GM12878 (cell line): ENCODE data around the gene EFCAB8. TPM values are rescaled to one million over a fixed set of nuclear protein-coding genes. Genes with fewer than 3 reads are reported as not detected.
A peak's percentile ranks its signal among the peaks of the same experiment; 100 is the strongest.

Source experiments
- ATAC-seq: fragments of 200-7000 bp; cut with Tn5 transposase; 3 replicates; pipeline ENCODE4 v1.9.1; 2020; ENCODE audit warnings: mild to moderate bottlenecking, moderate library complexity
- BruUV-seq: library from RNA; stranded (reverse); fragments of 400-500 nt; replicated peaks from 2 replicates; lab custom pipeline; 2021; lab: Mats Ljungman, UMichigan
- CTCF ChIA-PET: fragments of 300-600 bp; sonication (Branson Sonifier 250); formaldehyde crosslinking; extraction: SDS; loops from one replicate; lab custom pipeline; 2021; ENCODE audit warnings: inconsistent platforms; lab: Yijun Ruan, JAX
- POLR2A ChIA-PET: fragments of 350-600 bp; formaldehyde crosslinking; extraction: SDS; loops from one replicate; lab custom pipeline; 2021; ENCODE audit warnings: inconsistent platforms; lab: Charles Lee
- RAD21 ChIA-PET: fragments of 300-600 bp; sonication (Branson Sonifier 250); formaldehyde crosslinking; loops from one replicate; lab custom pipeline; 2023; ENCODE audit warnings: antibody characterized with exemption; ENCODE audit not compliant: unreplicated experiment; lab: Charles Lee
- SMC1A ChIA-PET: fragments of 300-600 bp; sonication (Branson Sonifier 250); formaldehyde crosslinking; loops from one replicate; lab custom pipeline; 2023; ENCODE audit not compliant: unreplicated experiment, uncharacterized antibody; lab: Charles Lee
- DNase-seq: peaks from one replicate; pipeline ENCODE4 v3.0.0-alpha.2; 2011; ENCODE audit warnings: low read depth, low spot score
- FAIRE-seq: peaks from 3 replicates; lab custom pipeline; 2011; peaks lifted over from hg19 to GRCh38; lab: Jason Lieb, UNC
- H2AFZ ChIP-seq: 2 replicates; pipeline ENCODE4 v1.6.0; 2011; ENCODE audit warnings: low read depth, low read length, control low read depth; ENCODE audit not compliant: control insufficient read depth
- H3K27ac ChIP-seq: 2 replicates; pipeline ENCODE4 v1.5.1; 2011; ENCODE audit warnings: control low read depth; ENCODE audit not compliant: control insufficient read depth, insufficient read depth
- H3K27me3 ChIP-seq, 2 experiments: replicated peaks in 1 of 2; 2 replicates each; pipeline versions ENCODE4 v1.6.0 to v1.6.1; 2011; ENCODE audit warnings: low read length in 1 of 2; ENCODE audit not compliant: control insufficient read depth in 2 of 2, insufficient read depth in 2 of 2
- H3K36me3 ChIP-seq, 2 experiments: 2 replicates each; pipeline ENCODE4 v1.5.1; 2011; ENCODE audit warnings: low read length in 1 of 2; ENCODE audit not compliant: control insufficient read depth in 2 of 2, insufficient read depth in 2 of 2
- H3K4me1 ChIP-seq: 2 replicates; pipeline ENCODE4 v1.6.1; 2011; ENCODE audit warnings: mild to moderate bottlenecking, low read length, moderate library complexity, mixed read lengths; ENCODE audit not compliant: control insufficient read depth, insufficient read depth
- H3K4me2 ChIP-seq: 2 replicates; pipeline ENCODE4 v1.6.0; 2011; ENCODE audit warnings: control low read depth; ENCODE audit not compliant: control insufficient read depth, insufficient read depth
- H3K4me3 ChIP-seq: fragments of 200-600 bp; sonication (generic); 2 replicates; pipeline ENCODE4 v1.5.1; 2016
- H3K79me2 ChIP-seq: 2 replicates; pipeline ENCODE4 v1.6.0; 2011; ENCODE audit warnings: low read length; ENCODE audit not compliant: control insufficient read depth, insufficient read depth
- H3K9ac ChIP-seq: 2 replicates; pipeline ENCODE4 v1.8.0; 2011; ENCODE audit warnings: low read length, control low read depth, mixed read lengths; ENCODE audit not compliant: control insufficient read depth, insufficient read depth
- H3K9me3 ChIP-seq: replicated peaks from 3 replicates; pipeline ENCODE4 v1.5.1; 2011; ENCODE audit warnings: mild to moderate bottlenecking, low read length; ENCODE audit not compliant: control insufficient read depth, insufficient read depth
- H4K20me1 ChIP-seq: 2 replicates; pipeline ENCODE4 v1.6.0; 2011; ENCODE audit not compliant: control insufficient read depth, insufficient read depth
- BACH1 ChIP-seq: fragments of 450-650 bp; IDR thresholded peaks from 2 replicates; pipeline ENCODE4 v1.6.1; 2017; ENCODE audit warnings: mild to moderate bottlenecking, borderline replicate concordance
- MTA2 ChIP-seq: fragments of 450-650 bp; IDR thresholded peaks from 2 replicates; pipeline ENCODE4 v1.6.1; 2016; ENCODE audit warnings: low read depth, mild to moderate bottlenecking, moderate library complexity
- POLR2AphosphoS5 ChIP-seq: IDR thresholded peaks from 2 replicates; pipeline ENCODE4 v1.6.1; 2011; ENCODE audit warnings: mild to moderate bottlenecking, low read length, inconsistent platforms
- RAD21 ChIP-seq: IDR thresholded peaks from 2 replicates; pipeline ENCODE4 v1.6.1; 2011; ENCODE audit warnings: mild to moderate bottlenecking, low read depth, low read length, moderate library complexity; ENCODE audit not compliant: insufficient read depth
- SMC3 ChIP-seq: IDR thresholded peaks from 2 replicates; pipeline ENCODE4 v1.6.1; 2011; ENCODE audit warnings: low read length, improper control_type of control experiment, borderline replicate concordance
- SPI1 ChIP-seq: IDR thresholded peaks from 2 replicates; pipeline ENCODE4 v1.6.1; 2011; ENCODE audit warnings: low read depth, mild to moderate bottlenecking, low read length, moderate library complexity, borderline replicate concordance; ENCODE audit not compliant: insufficient read depth
- WGBS: methylation state at CpG from one replicate; pipeline ENCODE4 v1.1.6; 2016; ENCODE audit warnings: low lambda C conversion rate; ENCODE audit not compliant: insufficient replicate concordance, insufficient coverage; ENCODE audit errors: missing lambda C conversion rate; 5-methylcytosine and 5-hydroxymethylcytosine counted together
- in situ Hi-C: fragments of 300-500 bp; cut with MboI; formaldehyde crosslinking; loops from 9 replicates; pipeline ENCODE4 v1.14.3; 2018; ENCODE audit warnings: mixed read lengths
- intact Hi-C: fragments of 100-400 bp; cut with micrococcal nuclease; formaldehyde crosslinking; loops from one replicate; pipeline ENCODE4 v1.14.2; 2022; ENCODE audit not compliant: unreplicated experiment
- polyA plus RNA-seq, 11 experiments: library from polyadenylated mRNA; depleted of rRNA in 4 of 11; unstranded in 6 of 11; stranded (reverse) in 5 of 11; fragments of >200 nt; fragmentation: Nextera tagmentation in 4 of 11; fragmentation: Illumina TruSeq in 1 of 11; extraction: Ambion mirVana in 4 of 11; extraction: Trizol in 1 of 11; gene quantifications; 1 replicate in 1 of 11; 2 replicates in 10 of 11; pipeline versions ENCODE4 v1.2.1 to v1.2.3, GENCODE V29; 2011 to 2016; ENCODE audit warnings: inconsistent platforms in 2 of 11, missing spikeins in 2 of 11, low read depth in 1 of 11
- total RNA-seq, 4 experiments: library from RNA; depleted of rRNA in 3 of 4; stranded (reverse); fragments of >200 nt in 3 of 4; fragmentation: Illumina TruSeq in 1 of 4; extraction: Trizol in 1 of 4; gene quantifications; 2 replicates each; pipeline versions ENCODE4 v1.2.1 to v1.2.3, GENCODE V29; 2013 to 2021
- TF ChIP-seq, protein P1 (sequence below), 3 experiments: IDR thresholded peaks in 2 of 3; conservative IDR thresholded peaks in 1 of 3; 2 replicates each; pipeline ENCODE4 v1.5.1; 2011; ENCODE audit warnings: low read depth in 3 of 3, low read length in 3 of 3, mild to moderate bottlenecking in 3 of 3, control low read depth in 2 of 3, moderate library complexity in 2 of 3, inconsistent platforms in 1 of 3, mixed read lengths in 1 of 3; ENCODE audit not compliant: control insufficient read depth in 2 of 3, insufficient read depth in 1 of 3; ENCODE audit errors: extremely low read depth in 1 of 3

Gene EFCAB8
- total and polyA plus RNA-seq, 10 of the 15 experiments (the other 5 are each of a cell fraction or from before 2014, with no cell fraction given), result 0.04 to 0.18 (median 0.06) TPM; not detected in 4

DNA sequence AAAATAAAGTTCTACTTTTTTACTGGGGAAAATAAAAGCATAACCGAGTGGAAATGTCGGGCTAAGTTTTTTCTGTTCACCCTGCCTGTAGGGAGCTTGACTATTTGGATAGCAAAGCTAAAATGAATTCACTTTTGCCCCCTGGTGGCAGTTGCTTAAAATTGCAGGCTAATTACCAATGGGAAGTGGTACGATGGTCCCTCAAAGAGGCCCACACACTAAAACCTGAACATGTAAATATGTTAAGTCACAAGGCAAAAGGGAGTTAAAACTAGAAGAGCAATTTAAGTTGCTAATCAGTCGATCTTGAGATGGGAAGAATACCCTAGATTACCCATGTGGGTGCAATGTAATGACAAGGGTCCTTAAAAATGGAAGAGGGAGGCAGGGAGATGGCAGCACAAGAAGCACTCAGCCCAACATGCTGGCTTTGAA is 146.4 kb downstream of the EFCAB8 start:
- no TSS peak for BruUV-seq
- Histone ChIP-seq H3K79me2 (no peaks in the 10 kb centered on the region), H3K36me3 (no peaks in the 10 kb centered on the region)
- no peak for DNase-seq
- peak; percentile 47 for TF ChIP-seq RAD21
- no peak for TF ChIP-seq POLR2AphosphoS5
- TF ChIP-seq MTA2, result no peak
- no peak for TF ChIP-seq BACH1
- TF ChIP-seq SPI1, result no peak
- peak; percentile 46; the same call in 1 of the 2 replicates for TF ChIP-seq SMC3
- TF ChIP-seq, protein P1, sequence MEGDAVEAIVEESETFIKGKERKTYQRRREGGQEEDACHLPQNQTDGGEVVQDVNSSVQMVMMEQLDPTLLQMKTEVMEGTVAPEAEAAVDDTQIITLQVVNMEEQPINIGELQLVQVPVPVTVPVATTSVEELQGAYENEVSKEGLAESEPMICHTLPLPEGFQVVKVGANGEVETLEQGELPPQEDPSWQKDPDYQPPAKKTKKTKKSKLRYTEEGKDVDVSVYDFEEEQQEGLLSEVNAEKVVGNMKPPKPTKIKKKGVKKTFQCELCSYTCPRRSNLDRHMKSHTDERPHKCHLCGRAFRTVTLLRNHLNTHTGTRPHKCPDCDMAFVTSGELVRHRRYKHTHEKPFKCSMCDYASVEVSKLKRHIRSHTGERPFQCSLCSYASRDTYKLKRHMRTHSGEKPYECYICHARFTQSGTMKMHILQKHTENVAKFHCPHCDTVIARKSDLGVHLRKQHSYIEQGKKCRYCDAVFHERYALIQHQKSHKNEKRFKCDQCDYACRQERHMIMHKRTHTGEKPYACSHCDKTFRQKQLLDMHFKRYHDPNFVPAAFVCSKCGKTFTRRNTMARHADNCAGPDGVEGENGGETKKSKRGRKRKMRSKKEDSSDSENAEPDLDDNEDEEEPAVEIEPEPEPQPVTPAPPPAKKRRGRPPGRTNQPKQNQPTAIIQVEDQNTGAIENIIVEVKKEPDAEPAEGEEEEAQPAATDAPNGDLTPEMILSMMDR (IDR thresholded peaks at IDR 0.05 in 2 of 3, conservative IDR thresholded peaks at IDR 0.05 in 1 of 3; ENCODE audit: control insufficient read depth in 2 of 3, extremely low read depth in 1 of 3, insufficient read depth in 1 of 3, low read depth in 3 of 3, low read length in 3 of 3), result peak in 2 of 3 experiments; percentile 32 to 65; a peak in 3 of 6 replicates
- TF ChIP-seq, all 136 proteins: peak for 3
- FAIRE-seq (no peak), ATAC-seq (no peak)
- no peak overlapping the region for H3K9ac ChIP-seq
- no peaks in the 10 kb centered on the region for H4K20me1 ChIP-seq
- H3K9me3 ChIP-seq, result no peaks in the 10 kb centered on the region; the same call in 2 of the 3 replicates
- no peak overlapping the region for H3K4me2 ChIP-seq
- ChIA-PET POLR2A (no interaction called here), SMC1A (interaction anchor here (0.6 to 1.0 kb wide), 3 partner anchors 24 to 183 kb away, joined by 3 read pairs; no protein-coding TSS in a partner anchor), CTCF (interaction anchor here (1.0 to 1.8 kb wide), 9 partner anchors 12 to 331 kb away, joined by 3 to 10 read pairs (median 4); partner anchors contain the start of gene C20orf203), RAD21 (interaction anchor here (0.5 to 0.8 kb wide), 2 partner anchors 103 to 367 kb away, joined by 4 read pairs; no protein-coding TSS in a partner anchor)
- H3K4me3 ChIP-seq, result no peak overlapping the region
- no peak overlapping the region for H3K27ac ChIP-seq
- H3K4me1 ChIP-seq, result no peaks in the 10 kb centered on the region
- H2AFZ ChIP-seq, result no peak overlapping the region
- in situ Hi-C loops (no loop called here), intact Hi-C loops (loop anchor here (1.0 kb wide), 1 partner anchor 103 kb away; no protein-coding TSS in a partner anchor)
- WGBS, result 5% methylated on average over 4 of the region's 4 CpGs
- H3K27me3 ChIP-seq, result no peaks in the 10 kb centered on the region
